ENCODE measurements around the gene STEAP1B. TPM values are rescaled to one million over a fixed set of nuclear protein-coding genes. Genes with fewer than 3 reads are reported as not detected.

The STEAP1B gene
- total RNA-seq, 1 experiment from 2014 or later: 3.2 TPM

GRCh38 chr7:22394739-22395138 lies 105.2 kb downstream of the STEAP1B start:
- H3K9me3 Mint-ChIP-seq: no peaks in the 10 kb centered on the region
- no peak overlapping the region for H3K9ac ChIP-seq (ENCODE audit: extremely low read depth, insufficient read length, low read length)
- no peaks in the 10 kb centered on the region for H3K27me3 ChIP-seq (ENCODE audit: insufficient read depth, low read length)
- H3K23ac ChIP-seq (ENCODE audit: insufficient read length, low read depth, low read length): no peak overlapping the region
- H3K18ac ChIP-seq (ENCODE audit: insufficient read length, low read depth, low read length): no peak overlapping the region
- H4K5ac ChIP-seq (ENCODE audit: insufficient read length, low read depth, low read length): no peak overlapping the region
- H2BK15ac ChIP-seq (ENCODE audit: low read depth, low read length): no peak overlapping the region
- H2AK5ac ChIP-seq (ENCODE audit: insufficient read length, low read length): no peak overlapping the region
- H2AFZ ChIP-seq (ENCODE audit: low read length): no peak overlapping the region
- H2BK20ac ChIP-seq (ENCODE audit: low read depth, low read length, poor library complexity, severe bottlenecking): no peak overlapping the region
- H2BK120ac ChIP-seq (ENCODE audit: low read depth, low read length, poor library complexity, severe bottlenecking): no peak overlapping the region
- H3K36me3 Mint-ChIP-seq (ENCODE audit: insufficient read depth in 1 of 3, low read depth in 3 of 3): no peaks in the 10 kb centered on the region
- no peaks in the 10 kb centered on the region for H3K4me1 ChIP-seq (ENCODE audit: insufficient read depth, low read length)
- no peak overlapping the region for H2BK12ac ChIP-seq (ENCODE audit: insufficient read length, low read depth, low read length)
- no peaks in the 10 kb centered on the region for H3K23me2 ChIP-seq (ENCODE audit: insufficient read length, low read depth, low read length, poor library complexity, severe bottlenecking)
- H4K20me1 ChIP-seq (ENCODE audit: control insufficient read depth, insufficient read depth, insufficient read length): no peaks in the 10 kb centered on the region
- H3K4ac ChIP-seq (ENCODE audit: low read depth, low read length): no peak overlapping the region
- peaks cover 19% of the 10 kb centered on the region in 2 experiments for H3K4me1 Mint-ChIP-seq
- no peaks in the 10 kb centered on the region for H3K79me2 ChIP-seq (ENCODE audit: insufficient read depth, low read length)
- H3K14ac ChIP-seq (ENCODE audit: insufficient read depth, low read length): no peak overlapping the region
- H3K27ac ChIP-seq (ENCODE audit: insufficient read length, low read depth, low read length): no peak overlapping the region
- no peak for TF ChIP-seq CTCF (conservative IDR thresholded peaks at IDR 0.05)
- H3K56ac ChIP-seq (ENCODE audit: insufficient read length, low read depth, low read length): no peak overlapping the region
- no peak for DNase-seq
- no peak overlapping the region for H3T11ph ChIP-seq (ENCODE audit: low read length)
- no peak overlapping the region for H3K4me2 ChIP-seq (ENCODE audit: insufficient read depth, insufficient read length, low read length)
- no peaks in the 10 kb centered on the region for H3K79me1 ChIP-seq (ENCODE audit: insufficient read depth, low read depth, low read length, poor library complexity, severe bottlenecking)
- no peak overlapping the region for H3K4me3 Mint-ChIP-seq
- no peak overlapping the region for H2BK5ac ChIP-seq (ENCODE audit: insufficient read length, low read length)
- H4K91ac ChIP-seq (ENCODE audit: insufficient read length, low read depth, low read length): no peak overlapping the region
- H3K9me3 ChIP-seq (ENCODE audit: control insufficient read depth, low read depth, low read length): no peaks in the 10 kb centered on the region
- H4K8ac ChIP-seq (replicated peaks; ENCODE audit: insufficient read length, low read depth, low read length): no peak overlapping the region
- H3K27ac Mint-ChIP-seq: no peak overlapping the region
- WGBS (ENCODE audit: extremely low coverage, insufficient read length, low lambda C conversion rate): 100% methylated on average over 1 of the region's 3 CpGs
- no peaks in the 10 kb centered on the region for H3K27me3 Mint-ChIP-seq (ENCODE audit: low read depth)
